Skeletal muscle cell (primary cell): ENCODE measurements around the gene VANGL2.

ENCODE experiments used
- DNase-seq: peaks from one replicate; pipeline ENCODE4 v3.0.0-alpha.2; 2010; ENCODE audit warnings: low read depth
- H3K4me3 ChIP-seq: 2 replicates; pipeline ENCODE4 v1.5.1; 2011; ENCODE audit warnings: low read depth, mild to moderate bottlenecking, control low read depth, low read length, moderate library complexity

VANGL2 gene

GRCh38 chr1:160419150-160419837 lies 18.9 kb downstream of the VANGL2 start:
- no peak for DNase-seq
- H3K4me3 ChIP-seq = no peak overlapping the region

DNA sequence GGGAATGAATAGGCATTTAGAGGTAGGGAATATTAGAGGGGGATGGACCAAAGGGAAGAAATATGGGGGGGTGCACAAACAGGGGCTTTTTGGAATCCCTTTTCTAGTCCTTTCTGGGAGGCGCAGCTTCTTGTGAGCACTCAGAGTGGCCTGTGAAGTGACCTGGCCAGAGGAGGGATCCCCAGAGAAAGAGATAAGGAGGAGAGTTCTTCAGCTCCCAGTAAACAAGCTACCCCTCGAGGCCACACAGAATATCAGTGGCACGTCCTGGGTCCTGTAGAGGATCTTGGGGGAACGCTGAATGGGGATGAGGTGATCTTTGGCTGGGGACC lies 19.4 kb downstream of the VANGL2 start:
- no peak overlapping the region for H3K4me3 ChIP-seq
- DNase-seq = no peak

DNA sequence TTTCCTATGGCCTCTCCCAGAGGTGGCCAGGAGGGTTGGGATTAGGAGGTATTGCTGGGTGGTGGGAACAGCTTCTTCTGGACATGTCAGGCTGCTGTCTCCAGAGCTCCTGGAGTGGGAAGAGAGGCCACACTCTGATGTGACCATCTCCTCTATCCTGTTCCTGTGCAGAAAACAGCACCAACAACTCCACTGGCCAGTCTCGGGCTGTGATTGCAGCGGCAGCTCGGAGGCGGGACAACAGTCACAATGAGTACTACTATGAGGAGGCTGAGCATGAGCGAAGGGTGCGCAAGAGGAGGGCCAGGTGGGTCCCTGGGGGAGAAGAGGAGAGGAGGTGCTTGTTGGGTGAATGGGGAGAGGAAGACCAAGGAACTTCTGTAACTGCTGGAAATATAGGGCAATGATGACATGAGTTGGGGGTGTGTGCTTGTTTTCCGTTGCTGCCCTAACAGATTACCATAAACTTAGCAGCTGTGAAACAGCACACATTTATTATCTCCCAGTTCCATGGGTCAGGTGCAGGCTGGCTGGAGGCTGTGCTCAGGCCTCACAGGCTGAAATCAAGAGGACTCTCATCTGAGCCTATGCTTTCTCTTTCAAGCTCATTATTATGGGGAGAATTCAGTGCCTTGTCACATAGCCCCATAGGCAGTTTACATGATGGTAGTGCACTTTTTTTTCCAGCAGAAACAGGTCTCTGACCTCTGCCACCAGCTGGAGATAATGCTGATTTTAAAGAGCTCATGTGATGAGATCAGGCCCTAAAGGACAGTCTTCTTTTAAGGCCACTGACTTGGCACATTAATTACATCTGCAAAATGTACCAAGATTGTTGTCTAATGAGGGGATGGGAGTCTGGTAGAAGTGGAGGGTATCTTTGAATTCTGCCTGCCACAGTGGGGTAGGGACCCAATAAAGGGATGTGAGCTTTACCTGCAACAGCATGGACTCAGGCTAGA lies 20.8 kb downstream of the VANGL2 start:
- no peak overlapping the region for H3K4me3 ChIP-seq

DNA sequence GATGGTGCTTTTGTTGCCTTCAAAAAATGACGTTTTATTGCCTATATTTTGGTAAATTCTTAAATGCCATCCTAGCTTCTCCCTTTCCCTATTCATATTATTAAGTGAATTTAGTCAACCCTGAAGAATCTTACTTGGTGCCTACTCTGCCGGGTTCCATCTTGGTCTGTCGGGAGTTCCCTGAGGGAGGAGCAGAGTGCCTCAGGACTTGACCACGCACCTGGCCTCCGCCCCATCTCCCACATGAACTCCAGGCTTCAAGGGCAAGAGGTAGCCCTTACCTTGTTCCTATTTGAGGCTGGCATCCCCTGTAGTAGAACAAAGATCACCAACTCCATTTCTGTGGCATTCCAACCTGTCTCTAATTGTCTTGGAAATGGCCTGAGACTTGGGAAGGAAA lies 21.5 kb downstream of the VANGL2 start:
- no peak overlapping the region for H3K4me3 ChIP-seq
- DNase-seq = no peak

More for the DNA sequence above, 20.8 kb downstream of the VANGL2 start:
- no peak for DNase-seq

GRCh38 chr1:160423966-160424365 lies 23.6 kb downstream of the VANGL2 start:
- no peak for DNase-seq
- H3K4me3 ChIP-seq = no peak overlapping the region

DNA sequence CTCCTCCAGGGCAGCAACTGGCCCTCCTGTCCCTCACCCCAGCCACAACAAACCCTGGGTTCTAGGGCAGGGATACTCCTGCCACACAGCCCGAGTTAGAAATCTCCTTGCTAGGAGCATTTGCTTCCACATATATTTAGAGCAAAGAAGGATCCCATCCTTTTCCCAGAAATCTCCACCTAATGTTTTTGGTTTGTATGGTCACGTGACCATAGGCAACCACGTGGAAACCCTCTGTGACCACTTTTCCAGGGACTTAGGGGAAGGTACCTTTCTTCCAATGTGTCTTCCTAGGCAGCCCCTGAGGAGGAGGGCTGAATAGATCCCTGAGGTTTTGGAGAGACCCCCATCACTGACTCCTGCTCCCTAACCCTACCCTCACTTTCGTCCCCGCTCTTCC lies 25.5 kb downstream of the VANGL2 start:
- H3K4me3 ChIP-seq = no peak overlapping the region

GRCh38 chr1:160427625-160428024 lies 27.3 kb downstream of the VANGL2 start:
- no peak for DNase-seq
- no peak overlapping the region for H3K4me3 ChIP-seq

More for the DNA sequence above, 25.5 kb downstream of the VANGL2 start:
- no peak for DNase-seq

- DNase-seq = no peak
- H3K4me3 ChIP-seq = no peak overlapping the region
Measured at GRCh38 chr1:160428053-160428452, 27.7 kb downstream of the VANGL2 start.

DNA sequence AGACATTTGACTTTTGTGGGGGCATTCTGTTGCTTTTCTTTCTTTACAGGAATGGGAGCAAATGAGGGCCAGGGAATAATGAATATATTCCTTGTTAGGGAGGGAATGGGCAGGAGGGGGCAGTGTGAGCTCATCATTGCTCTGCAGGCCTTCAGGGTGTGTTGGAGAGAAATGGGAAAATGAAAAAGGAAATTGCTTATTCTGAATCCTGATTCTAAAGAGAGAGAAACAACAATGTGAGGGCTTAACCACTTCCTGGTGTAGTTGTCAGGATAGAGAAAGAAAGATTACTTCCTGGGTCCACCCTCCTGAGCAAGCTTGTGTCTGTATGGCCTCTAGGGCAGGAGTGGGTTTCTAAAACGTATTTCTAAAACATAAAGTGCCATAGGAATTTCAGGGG lies 28.3 kb downstream of the VANGL2 start:
- H3K4me3 ChIP-seq = no peak overlapping the region
- peak; percentile 4 for DNase-seq

DNA sequence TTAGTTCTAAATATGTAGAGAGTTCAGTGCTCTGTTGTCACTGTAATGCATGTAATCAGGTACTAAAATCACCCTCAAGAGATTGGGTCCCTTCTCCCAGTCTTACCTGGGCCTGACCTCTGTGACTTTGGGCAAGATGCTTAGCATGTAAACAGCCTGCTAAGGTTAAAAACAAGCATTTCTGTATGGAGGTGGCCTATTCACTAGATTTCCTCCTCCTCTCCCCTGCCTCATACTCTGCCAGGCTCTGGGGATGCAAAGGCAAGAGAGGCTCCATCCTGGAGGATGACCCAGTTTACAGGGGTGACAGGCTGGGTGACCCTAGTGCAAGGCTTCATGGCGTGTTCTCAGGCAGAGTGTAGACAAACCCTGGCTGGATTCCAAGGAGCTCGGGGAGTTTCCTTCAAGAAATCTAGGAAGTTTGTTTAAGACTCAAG lies 28.8 kb downstream of the VANGL2 start:
- DNase-seq = no peak

GRCh38 chr1:160429702-160430535 lies 29.6 kb downstream of the VANGL2 start:
- no peak for DNase-seq
- no peak overlapping the region for H3K4me3 ChIP-seq

More for the DNA sequence above, 28.8 kb downstream of the VANGL2 start:
- no peak overlapping the region for H3K4me3 ChIP-seq

GRCh38 chr1:160431006-160431405 lies 30.6 kb downstream of the VANGL2 start:
- no peak for DNase-seq
- no peak overlapping the region for H3K4me3 ChIP-seq

GRCh38 chr1:160431571-160431970 lies 31.2 kb downstream of the VANGL2 start:
- no peak for DNase-seq
- no peak overlapping the region for H3K4me3 ChIP-seq

DNA sequence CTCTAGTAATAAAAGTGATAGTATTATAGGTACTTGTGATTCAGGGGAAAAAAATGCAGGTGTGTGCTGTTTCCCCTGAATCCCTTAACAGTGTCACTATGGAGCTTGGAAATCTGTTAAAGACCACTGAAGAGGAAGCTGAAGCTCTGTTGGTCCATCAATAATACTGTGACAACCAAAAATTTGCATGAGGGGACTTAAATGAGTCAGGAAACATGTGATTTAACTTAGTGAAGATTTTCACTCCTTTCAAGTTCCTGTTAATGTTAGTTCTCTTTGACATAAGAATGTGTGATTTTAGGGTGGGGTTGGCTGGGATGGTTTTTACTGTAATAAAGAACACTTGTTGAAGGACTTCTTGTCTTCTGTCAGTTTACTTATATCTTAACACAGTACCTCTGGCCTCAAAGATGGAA lies 32.0 kb downstream of the VANGL2 start:
- DNase-seq = no peak
- H3K4me3 ChIP-seq = no peak overlapping the region

DNA sequence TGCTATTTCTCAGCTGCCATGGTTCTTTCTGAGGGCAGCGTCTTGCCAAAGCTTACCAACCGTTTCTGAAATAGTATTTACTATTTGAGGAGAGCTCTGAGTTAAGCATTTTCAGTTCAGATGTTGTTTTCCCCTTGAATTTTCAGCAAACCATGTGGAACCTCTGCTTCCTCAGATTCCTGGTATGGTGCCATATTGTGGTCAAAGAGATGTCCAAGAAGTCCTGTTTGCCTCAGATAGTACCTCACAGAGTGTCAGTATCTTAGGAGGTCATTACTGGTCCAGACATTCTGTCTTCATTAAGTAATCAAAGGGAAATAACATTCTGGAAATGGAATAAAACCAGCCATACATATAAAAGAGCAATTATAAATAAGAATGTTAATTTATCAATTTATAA lies 36.6 kb downstream of the VANGL2 start:
- no peak for DNase-seq
- H3K4me3 ChIP-seq = no peak overlapping the region

GRCh38 chr1:160437432-160438316 lies 37.3 kb downstream of the VANGL2 start:
- DNase-seq = no peak
- H3K4me3 ChIP-seq = no peak overlapping the region

- no peak overlapping the region for H3K4me3 ChIP-seq
- no peak for DNase-seq
Measured at GRCh38 chr1:160438317-160438918, 38.1 kb downstream of the VANGL2 start.

- no peak for DNase-seq
- no peak overlapping the region for H3K4me3 ChIP-seq
Measured at GRCh38 chr1:160438935-160439334, 38.6 kb downstream of the VANGL2 start.
